H7 (cell line): Measurements from ENCODE around the gene BRD1. TPM values are rescaled to one million over a fixed set of nuclear protein-coding genes. Genes with fewer than 3 reads are reported as not detected.

Experiments
- DNase-seq: peaks from one replicate; pipeline ENCODE4 v3.0.0; 2012
- H3K27me3 ChIP-seq: 2 replicates; pipeline ENCODE4 v1.6.0; 2011; ENCODE audit warnings: mild to moderate bottlenecking, low read length; ENCODE audit not compliant: control insufficient read depth, insufficient read depth
- H3K36me3 ChIP-seq: replicated peaks from 2 replicates; pipeline ENCODE4 v1.5.1; 2011; ENCODE audit warnings: low read length; ENCODE audit not compliant: control insufficient read depth, insufficient read depth
- H3K4me3 ChIP-seq: 2 replicates; pipeline ENCODE4 v1.5.1; 2011; ENCODE audit warnings: low read depth, mild to moderate bottlenecking, control low read depth, low read length, moderate library complexity; ENCODE audit not compliant: insufficient read depth
- total RNA-seq: library from RNA; depleted of rRNA; stranded (reverse); fragments of >200 nt; shearing (Covaris generic); gene quantifications from 2 replicates; pipeline ENCODE4 v1.2.3, GENCODE V29; 2014

Gene BRD1
- total RNA-seq, 1 experiment from 2014 or later = 24.9 TPM

DNA sequence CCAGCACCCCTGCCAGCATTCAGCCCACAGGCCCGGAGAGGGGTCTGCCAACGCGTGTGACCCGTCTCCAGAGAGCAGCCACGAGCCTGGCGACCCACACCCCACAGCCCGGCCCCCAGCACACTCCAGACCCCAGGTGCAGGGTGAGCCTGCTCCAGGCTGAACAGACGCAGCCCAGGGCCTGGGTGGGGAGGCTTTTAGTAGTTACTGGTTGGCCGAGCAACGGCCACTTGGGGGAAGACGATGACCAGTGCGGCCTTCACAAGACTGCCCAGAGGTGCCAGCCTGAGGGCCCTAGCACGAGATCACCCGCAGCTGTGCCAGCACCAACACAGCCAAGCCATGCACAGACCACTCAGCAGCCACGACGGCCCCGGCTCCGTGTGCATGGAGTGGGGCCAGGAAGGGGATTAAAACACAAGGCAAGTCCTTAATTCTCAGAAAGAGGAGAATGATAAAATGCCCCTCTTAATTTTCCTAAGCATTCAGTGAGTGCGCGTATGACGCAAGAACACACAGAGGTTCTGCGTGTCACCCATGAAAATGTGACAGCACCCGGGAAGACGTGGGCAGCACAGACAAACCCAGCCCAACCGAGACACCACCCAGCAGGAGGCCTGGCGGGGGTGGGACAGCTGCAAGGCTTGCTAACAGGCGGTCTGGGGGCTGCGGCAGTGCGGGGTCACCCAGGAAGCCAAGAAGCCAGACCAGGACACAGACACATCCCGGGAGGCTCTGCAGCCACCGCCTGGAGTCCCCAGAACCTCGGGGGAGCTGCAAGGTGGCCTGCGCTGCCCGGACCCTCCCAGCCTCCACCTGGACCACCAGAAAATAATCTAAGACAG is 47.6 kb downstream of the BRD1 start:
- Histone ChIP-seq H3K4me3 (no peak overlapping the region), H3K27me3 (no peaks in the 10 kb centered on the region), H3K36me3 (peaks cover 4% of the 10 kb centered on the region)
- DNase-seq = peak; percentile 68

GRCh38 chr22:49779211-49779610 is 48.5 kb downstream of the BRD1 start:
- Histone ChIP-seq H3K27me3 (no peaks in the 10 kb centered on the region), H3K4me3 (no peak overlapping the region), H3K36me3 (peaks cover 4% of the 10 kb centered on the region)
- DNase-seq = no peak

DNA sequence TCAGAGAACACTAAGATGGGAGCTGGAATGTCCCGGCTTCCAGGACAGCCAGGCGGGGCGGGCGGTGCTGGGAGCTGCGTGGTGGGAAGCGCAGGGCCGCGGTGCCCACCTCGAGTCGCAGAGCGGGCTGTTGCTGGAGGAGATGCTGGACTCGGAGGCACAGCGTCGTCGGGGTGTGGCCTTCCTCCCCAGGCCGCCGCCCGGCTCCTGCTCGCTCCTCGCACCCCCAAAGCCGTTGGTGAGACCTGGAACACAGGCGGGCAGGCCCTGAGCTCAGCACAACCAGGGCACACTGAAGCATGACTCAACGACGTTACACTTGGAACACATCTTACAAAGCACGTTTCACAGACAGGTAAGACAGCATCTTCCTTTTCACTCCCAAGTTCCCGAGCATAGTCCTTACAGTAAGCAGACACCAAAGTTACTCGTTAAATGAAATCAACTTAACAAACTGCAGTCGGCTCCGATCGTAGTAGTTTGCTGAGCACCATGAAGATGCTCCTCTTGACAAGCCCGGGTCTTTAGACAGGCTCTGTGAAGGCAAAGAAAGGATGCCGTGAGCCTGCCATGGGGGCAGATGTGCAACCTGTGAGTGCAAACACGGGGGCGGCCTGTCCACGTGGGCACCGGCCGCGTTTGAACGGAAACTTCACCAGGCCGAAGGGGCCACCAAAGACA is 50.0 kb downstream of the BRD1 start:
- peaks cover 2% of the 10 kb centered on the region for H3K36me3 ChIP-seq
- no peaks in the 10 kb centered on the region for H3K27me3 ChIP-seq
- DNase-seq = peak; percentile 57
- H3K4me3 ChIP-seq = no peak overlapping the region

GRCh38 chr22:49776891-49777290 is 50.8 kb downstream of the BRD1 start:
- peak; percentile 69 for DNase-seq
- peaks cover 2% of the 10 kb centered on the region for H3K36me3 ChIP-seq
- no peak overlapping the region for H3K4me3 ChIP-seq
- no peaks in the 10 kb centered on the region for H3K27me3 ChIP-seq

- DNase-seq = peak; percentile 56
Observed at GRCh38 chr22:49775867-49776511, 51.7 kb downstream of the BRD1 start.

GRCh38 chr22:49775191-49775866 is 52.3 kb downstream of the BRD1 start:
- Histone ChIP-seq H3K4me3 (no peak overlapping the region), H3K36me3 (peaks cover 2% of the 10 kb centered on the region), H3K27me3 (no peaks in the 10 kb centered on the region)
- peak; percentile 52 for DNase-seq

More at GRCh38 chr22:49775867-49776511, 51.7 kb downstream of the BRD1 start:
- peaks cover 2% of the 10 kb centered on the region for H3K36me3 ChIP-seq
- no peaks in the 10 kb centered on the region for H3K27me3 ChIP-seq
- H3K4me3 ChIP-seq = no peak overlapping the region

DNA sequence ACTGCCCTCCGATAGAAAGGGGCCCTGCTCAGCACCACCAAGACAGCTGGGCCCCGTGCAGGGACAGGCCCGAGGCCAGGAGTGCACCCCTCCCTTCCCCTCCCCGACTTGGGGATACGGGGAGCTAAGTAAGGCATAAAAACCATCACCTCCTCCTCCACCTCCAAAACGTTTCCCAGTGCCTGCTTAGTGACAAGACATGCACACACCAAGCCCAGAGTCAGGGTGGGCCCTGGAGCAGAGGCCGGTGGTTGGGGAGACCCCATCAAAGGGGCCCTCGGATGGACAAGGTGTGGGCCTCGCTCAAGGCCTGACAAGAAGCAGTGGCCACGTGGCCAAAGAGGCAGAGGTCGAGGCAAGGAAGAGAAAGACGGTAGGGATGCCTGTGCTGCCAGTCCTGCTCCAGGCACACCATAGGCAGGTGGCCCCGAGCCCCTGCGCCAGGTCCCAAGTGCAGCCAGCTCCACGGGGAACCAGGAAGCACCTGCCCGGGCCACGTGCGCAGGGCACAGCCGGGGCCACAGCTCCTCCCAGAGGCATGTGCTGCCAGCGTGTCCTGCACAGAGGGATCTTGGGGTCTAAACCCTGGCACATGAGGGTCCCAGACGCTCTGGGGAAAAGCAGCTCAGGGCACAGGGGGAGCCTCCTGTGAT is 53.0 kb downstream of the BRD1 start:
- peak; percentile 56 for DNase-seq
- Histone ChIP-seq H3K4me3 (no peak overlapping the region), H3K27me3 (no peaks in the 10 kb centered on the region), H3K36me3 (peaks cover 2% of the 10 kb centered on the region)

DNA sequence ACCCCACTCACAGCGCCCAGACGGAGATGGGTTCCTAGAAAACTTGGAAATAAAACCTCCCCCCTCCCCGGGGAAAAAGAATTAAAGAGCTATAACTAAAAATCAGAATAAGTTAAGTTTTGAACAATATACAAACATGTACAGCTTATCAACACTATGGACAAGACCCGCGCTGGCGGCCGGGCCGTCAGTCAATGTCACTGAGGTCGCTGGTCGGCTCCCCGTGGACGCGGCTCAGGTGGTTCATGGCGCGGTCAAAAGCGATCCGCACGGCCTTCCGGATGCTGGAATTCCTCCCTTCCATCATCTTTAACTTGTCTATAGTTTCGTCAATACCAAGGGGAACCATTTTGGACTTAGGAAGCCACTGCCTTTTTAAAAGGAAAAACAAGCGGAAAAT is 53.6 kb downstream of the BRD1 start:
- Histone ChIP-seq H3K27me3 (no peaks in the 10 kb centered on the region), H3K36me3 (peaks cover 2% of the 10 kb centered on the region), H3K4me3 (no peak overlapping the region)
- no peak for DNase-seq

GRCh38 chr22:49773531-49773930 is 54.1 kb downstream of the BRD1 start:
- no peak for DNase-seq
- no peaks in the 10 kb centered on the region for H3K27me3 ChIP-seq
- H3K4me3 ChIP-seq = no peak overlapping the region
- H3K36me3 ChIP-seq = peaks cover 2% of the 10 kb centered on the region

DNA sequence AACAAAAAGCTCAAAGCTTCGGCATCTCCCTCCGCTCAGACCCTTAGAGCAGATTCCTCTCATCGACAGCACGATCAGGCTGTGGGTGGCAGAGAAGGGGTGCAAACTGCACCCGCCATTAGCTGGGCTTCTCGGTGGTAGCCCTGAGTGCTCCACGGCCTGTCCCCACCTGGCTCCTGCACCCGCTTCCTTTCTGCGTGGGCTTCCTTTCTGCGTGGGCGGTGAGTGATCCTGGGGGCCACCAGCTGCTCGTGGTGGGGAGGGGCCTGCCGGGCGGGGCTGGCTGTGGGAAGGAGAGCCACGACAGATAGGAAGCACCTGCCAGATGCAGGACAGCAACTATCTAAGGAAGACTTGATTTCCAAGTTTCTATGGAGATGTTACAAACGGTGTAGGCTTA is 55.0 kb downstream of the BRD1 start:
- peaks cover 2% of the 10 kb centered on the region for H3K36me3 ChIP-seq
- no peak overlapping the region for H3K4me3 ChIP-seq
- DNase-seq = peak; percentile 62
- no peaks in the 10 kb centered on the region for H3K27me3 ChIP-seq

DNA sequence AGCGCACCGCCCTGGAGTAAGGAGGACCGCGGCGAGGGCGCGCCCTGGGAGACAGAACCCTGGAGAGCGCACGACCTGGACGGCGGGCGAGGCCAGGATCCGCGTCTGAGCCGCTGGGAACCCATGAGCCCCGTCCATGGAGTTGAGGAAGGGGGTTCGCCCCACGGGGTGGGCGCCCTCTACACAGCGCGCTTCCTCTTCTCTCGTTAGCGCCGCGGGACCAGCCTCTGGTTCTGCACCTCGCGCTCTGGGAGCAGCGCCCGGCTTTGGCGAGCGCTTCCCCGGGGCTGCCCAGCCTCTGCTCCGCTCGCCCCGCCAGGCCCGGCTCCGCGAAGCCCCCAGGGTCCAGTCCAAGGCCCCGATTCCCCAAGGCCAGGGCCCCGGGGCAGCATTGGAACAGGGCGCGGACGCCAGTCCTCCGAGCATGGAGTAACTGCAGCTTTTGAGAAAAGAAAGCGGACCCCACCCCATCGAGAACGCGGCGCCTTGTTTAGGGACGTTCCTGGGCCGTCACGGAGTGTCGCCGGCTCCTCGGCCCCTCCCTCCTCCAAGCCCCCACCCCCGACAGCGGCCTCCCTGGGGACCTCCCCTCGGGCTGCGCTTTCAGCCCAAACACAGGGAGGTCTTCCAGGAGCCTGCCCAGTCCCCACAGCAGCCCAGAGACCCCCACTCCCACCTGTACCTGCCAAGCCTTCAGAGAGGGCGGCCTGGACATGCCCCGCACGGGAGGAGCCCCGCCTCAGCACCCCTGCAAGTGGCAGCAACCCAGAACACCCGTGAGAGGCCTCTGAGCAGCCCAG is 56.2 kb downstream of the BRD1 start:
- Histone ChIP-seq H3K27me3 (no peaks in the 10 kb centered on the region), H3K4me3 (peak overlapping the region; percentile 26; the same call in 1 of the 2 replicates), H3K36me3 (peaks cover 2% of the 10 kb centered on the region)
- peak; percentile 80 for DNase-seq

DNA sequence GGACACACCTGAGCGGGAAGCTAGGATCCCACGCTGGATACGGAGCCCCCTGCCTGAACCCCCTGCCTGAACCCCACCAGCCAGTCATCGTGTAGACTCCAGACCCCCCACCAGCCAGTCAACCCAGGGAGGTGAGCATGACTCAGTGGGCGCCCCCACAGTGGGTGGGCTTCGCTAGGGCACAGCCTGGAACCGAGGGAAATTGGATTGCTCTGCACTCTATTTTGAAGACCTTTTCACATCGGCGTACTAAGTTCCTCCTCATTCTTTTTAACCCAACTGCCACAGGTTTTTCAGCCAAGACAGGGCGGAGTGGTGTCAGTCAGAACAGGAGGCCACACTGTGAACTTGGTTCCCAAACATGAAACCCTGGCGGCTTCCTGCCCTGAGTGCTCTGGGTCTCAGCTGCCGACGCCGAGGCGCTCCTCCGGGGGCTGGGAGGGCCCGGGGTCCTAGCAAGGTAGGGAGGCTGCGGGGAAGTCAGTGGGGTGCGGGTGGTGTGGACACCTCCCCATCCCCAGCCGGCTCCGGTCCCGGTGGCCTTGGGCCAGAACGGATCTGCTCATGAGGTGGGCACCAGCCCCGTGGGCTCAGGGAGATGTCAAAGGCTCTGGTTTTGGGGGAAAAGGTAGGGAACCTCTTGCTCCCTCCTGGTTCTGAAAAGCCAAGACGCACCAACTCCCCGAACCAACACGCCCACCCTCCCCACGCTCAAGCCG is 57.0 kb downstream of the BRD1 start:
- Histone ChIP-seq H3K4me3 (peak overlapping the region; percentile 26; the same call in 1 of the 2 replicates), H3K27me3 (no peaks in the 10 kb centered on the region), H3K36me3 (peaks cover 2% of the 10 kb centered on the region)
- DNase-seq = peak; percentile 71
